ENCODE results near the gene TRAPPC12.
"Not testable (repeated sequence)": the region's sequence is repeated elsewhere in the genome, so short reads cannot be mapped to it uniquely, and the experiment has no call there.

TRAPPC12 gene

GRCh38 chr2:3513026-3513810 lies 133.7 kb downstream of the TRAPPC12 start:
- Mint-ChIP-seq H3K9me3 (ENCODE audit: low read depth) (peaks cover 15% of the 10 kb centered on the region), H3K27ac (no peak overlapping the region), H3K4me1 (ENCODE audit: low read depth) (peaks cover 9% of the 10 kb centered on the region), H3K36me3 (peaks cover 46% of the 10 kb centered on the region), H3K27me3 (no peaks in the 10 kb centered on the region), H3K4me3 (no peak overlapping the region)

GRCh38 chr2:3515438-3515837 lies 135.9 kb downstream of the TRAPPC12 start:
- Mint-ChIP-seq H3K27ac (peak overlapping the region; percentile 22), H3K36me3 (peaks cover 40% of the 10 kb centered on the region), H3K9me3 (ENCODE audit: low read depth) (peaks cover 11% of the 10 kb centered on the region), H3K4me1 (ENCODE audit: low read depth) (peaks cover 19% of the 10 kb centered on the region)
- not testable (repeated sequence) for H3K4me3 Mint-ChIP-seq, H3K27me3 Mint-ChIP-seq

DNA sequence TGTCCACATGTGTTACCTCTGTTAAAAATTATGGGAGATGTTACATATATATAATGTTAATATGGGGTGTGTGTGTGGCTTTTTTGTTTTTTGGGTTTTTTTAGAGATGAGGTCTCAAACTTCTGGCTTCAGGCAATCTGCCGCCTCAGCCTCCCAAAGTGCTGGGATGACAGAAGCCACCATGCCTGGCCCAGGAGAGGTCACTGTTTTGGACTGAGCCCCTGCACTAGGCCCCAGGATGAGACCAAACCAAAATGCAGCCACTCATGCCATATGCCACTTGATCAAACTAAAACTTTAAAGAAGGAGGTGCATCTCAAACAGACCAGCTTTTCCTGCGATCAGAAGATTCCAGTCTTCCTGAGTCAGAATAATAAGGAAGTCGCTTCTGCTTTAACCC lies 137.3 kb downstream of the TRAPPC12 start:
- H3K36me3 Mint-ChIP-seq, result peaks cover 26% of the 10 kb centered on the region
- H3K27ac Mint-ChIP-seq, result no peak overlapping the region
- H3K4me1 Mint-ChIP-seq (ENCODE audit: low read depth), result peaks cover 31% of the 10 kb centered on the region
- peaks cover 5% of the 10 kb centered on the region for H3K9me3 Mint-ChIP-seq (ENCODE audit: low read depth)
- peak overlapping the region; percentile 65 for H3K4me3 Mint-ChIP-seq
- H3K27me3 Mint-ChIP-seq, result no peaks in the 10 kb centered on the region

DNA sequence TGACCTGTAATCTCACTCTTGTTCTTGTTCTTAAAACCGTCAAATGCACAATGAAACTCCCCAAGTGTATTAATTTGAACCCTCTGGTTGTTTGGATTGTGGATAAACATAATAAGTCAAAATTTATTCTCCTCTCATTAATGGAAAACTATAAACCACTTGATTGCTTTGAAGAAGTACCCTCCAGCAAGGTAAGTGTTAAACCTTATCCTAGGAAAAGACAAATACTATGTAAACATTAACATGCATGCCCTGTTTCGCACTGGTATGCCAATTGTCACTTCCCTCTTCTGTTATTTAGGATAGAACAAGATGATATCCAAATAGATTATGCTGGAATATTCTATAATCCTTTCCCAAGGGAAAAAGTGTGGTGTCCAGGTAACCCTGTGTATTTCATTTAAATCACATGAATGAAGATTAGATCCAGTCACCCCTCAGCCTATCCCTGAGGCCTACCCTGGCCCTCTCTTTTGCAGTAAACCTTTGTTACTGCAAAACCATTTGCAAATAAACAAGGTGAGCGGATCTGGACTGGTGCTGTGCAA lies 138.5 kb downstream of the TRAPPC12 start:
- peak overlapping the region; percentile 90 for H3K4me3 Mint-ChIP-seq
- H3K36me3 Mint-ChIP-seq, result peaks cover 21% of the 10 kb centered on the region
- H3K27ac Mint-ChIP-seq, result peak overlapping the region; percentile 86
- peaks cover 5% of the 10 kb centered on the region for H3K9me3 Mint-ChIP-seq (ENCODE audit: low read depth)
- no peaks in the 10 kb centered on the region for H3K27me3 Mint-ChIP-seq
- H3K4me1 Mint-ChIP-seq (ENCODE audit: low read depth), result peaks cover 36% of the 10 kb centered on the region

DNA sequence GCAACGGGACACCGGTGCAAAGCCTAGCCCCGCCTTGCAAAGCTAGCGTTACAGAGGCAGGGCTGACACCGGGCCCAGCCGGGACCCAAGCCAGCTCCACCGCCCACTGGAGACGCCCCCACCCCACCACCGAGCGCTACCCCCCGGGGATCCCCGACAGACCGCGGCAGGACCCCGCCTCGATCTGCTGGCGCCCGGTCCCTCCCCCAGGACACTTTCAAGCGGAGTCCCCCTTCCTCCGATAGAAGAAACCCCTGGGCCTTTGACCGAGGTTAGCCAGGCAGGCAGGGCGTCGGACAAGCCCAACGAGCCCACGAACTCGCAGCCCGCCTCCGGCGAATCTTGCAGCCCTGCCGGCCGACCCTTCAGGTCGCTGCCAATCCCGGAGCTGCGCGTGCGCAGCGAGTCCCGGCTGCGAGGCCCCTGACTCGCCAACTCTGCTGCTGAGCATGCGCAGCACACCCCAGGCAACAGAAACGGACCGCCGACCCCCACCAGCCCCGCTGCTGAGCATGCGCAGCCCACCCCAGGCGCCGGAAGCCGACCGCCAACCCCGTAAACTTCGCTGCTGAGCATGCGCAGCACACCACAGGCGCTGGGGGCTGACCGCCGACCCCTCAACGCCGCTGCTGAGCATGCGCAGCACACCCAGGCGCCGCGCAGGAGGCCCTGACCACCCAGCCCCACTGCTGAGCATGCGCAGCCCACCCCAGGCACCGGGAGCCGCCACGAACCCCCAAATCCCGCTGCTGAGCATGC lies 139.2 kb downstream of the TRAPPC12 start:
- peaks cover 36% of the 10 kb centered on the region for H3K4me1 Mint-ChIP-seq (ENCODE audit: low read depth)

DNA sequence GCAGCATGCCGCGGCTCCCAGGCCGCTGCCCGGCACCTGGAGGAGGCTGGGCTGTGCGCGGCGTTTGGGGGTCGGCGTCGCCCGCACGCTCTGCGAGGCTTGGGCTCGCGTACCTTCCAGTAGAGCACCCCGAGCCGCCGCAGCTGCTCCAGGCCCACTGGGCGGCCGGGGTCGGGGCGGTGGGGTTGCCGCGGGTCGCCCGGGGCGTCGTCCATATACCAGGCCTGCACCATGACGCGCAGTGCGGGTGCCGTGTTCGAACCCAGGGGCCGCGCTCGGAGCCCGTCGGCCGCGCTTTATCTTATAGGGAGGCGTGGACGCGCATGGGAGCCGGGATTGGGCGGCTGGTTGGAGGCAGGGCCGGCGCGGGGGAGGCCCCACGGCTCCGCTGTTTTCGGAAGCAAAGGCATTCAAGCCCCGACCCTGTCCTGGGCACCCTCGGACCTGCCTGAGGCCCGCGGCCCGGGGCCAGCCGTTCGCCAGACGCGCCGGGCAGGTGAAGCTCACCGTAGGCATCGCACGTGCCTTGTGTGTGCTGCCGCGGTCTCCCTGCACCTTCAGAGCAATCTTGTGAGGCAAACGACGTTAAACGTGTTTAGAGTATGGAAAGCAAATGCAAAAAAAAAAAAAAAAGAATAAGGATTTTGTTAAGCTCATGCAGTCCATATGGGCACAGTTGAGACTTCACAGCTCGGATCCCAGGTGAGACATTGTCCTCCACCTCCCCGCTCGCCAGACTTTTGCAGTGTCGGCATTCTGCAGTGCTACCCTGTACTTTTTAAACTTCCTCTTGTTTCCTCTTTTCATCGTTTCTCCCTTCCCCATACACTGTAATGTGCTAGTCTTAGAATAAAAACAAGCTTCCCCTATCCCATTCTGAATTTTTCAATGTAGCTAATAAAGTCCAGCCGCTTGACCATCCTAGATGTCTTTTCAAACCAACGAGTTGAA lies 140.0 kb downstream of the TRAPPC12 start, which contains the start of gene ADI1:
Gene ADI1, minus strand, starts transcription at position 277 of the 951 bp plus-strand sequence. Its CDS starts 44 bp downstream, at position 233.
- peaks cover 36% of the 10 kb centered on the region for H3K4me1 Mint-ChIP-seq (ENCODE audit: low read depth)
- no peaks in the 10 kb centered on the region for H3K27me3 Mint-ChIP-seq
- H3K27ac Mint-ChIP-seq, result peak within 1 kb of the TSS; percentile 95
- H3K4me3 Mint-ChIP-seq, result peak within 1 kb of the TSS; percentile 98
- peaks cover 5% of the 10 kb centered on the region for H3K9me3 Mint-ChIP-seq (ENCODE audit: low read depth)
- H3K36me3 Mint-ChIP-seq, result peaks cover 7% of the 10 kb centered on the region

More for the DNA sequence above, 139.2 kb downstream of the TRAPPC12 start:
- Mint-ChIP-seq H3K9me3 (ENCODE audit: low read depth) (peaks cover 5% of the 10 kb centered on the region), H3K36me3 (peaks cover 16% of the 10 kb centered on the region), H3K27me3 (no peaks in the 10 kb centered on the region), H3K4me3 (peak overlapping the region; percentile 90), H3K27ac (peak overlapping the region; percentile 86)

DNA sequence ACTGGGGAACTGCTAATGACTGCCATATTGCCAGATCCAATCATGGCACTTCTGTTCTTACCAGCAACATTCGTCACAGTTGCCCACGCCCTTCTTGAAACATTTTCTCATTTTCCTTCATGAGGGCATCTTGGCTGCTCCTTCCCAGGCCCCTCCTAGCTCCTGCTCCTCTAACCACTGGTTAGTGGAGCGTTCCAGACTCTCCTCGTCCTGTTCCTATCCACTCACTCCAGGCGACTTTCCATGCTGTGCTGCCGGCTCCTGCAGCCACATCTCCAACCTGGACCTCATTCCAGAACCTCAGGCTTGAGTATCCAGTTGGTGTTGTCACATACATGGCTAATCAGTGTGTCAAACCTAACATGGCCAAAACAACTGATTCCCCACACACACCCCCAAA lies 141.1 kb downstream of the TRAPPC12 start:
- peaks cover 36% of the 10 kb centered on the region for H3K4me1 Mint-ChIP-seq (ENCODE audit: low read depth)
- H3K27me3 Mint-ChIP-seq, result no peaks in the 10 kb centered on the region
- H3K36me3 Mint-ChIP-seq, result peaks cover 6% of the 10 kb centered on the region
- peak overlapping the region; percentile 98 for H3K4me3 Mint-ChIP-seq
- peaks cover 3% of the 10 kb centered on the region for H3K9me3 Mint-ChIP-seq (ENCODE audit: low read depth)
- peak overlapping the region; percentile 95 for H3K27ac Mint-ChIP-seq

- no peaks in the 10 kb centered on the region for H3K27me3 Mint-ChIP-seq
Observed at GRCh38 chr2:3522961-3523421, 143.5 kb downstream of the TRAPPC12 start.

GRCh38 chr2:3523551-3524041 lies 144.1 kb downstream of the TRAPPC12 start:
- Mint-ChIP-seq H3K36me3 (peaks cover 2% of the 10 kb centered on the region), H3K27me3 (no peaks in the 10 kb centered on the region), H3K27ac (no peak overlapping the region), H3K4me3 (no peak overlapping the region), H3K4me1 (ENCODE audit: low read depth) (peaks cover 25% of the 10 kb centered on the region), H3K9me3 (ENCODE audit: low read depth) (no peaks in the 10 kb centered on the region)

More at GRCh38 chr2:3522961-3523421, 143.5 kb downstream of the TRAPPC12 start:
- H3K9me3 Mint-ChIP-seq (ENCODE audit: low read depth), result no peaks in the 10 kb centered on the region
- peaks cover 28% of the 10 kb centered on the region for H3K4me1 Mint-ChIP-seq (ENCODE audit: low read depth)
- H3K27ac Mint-ChIP-seq, result peak overlapping the region; percentile 16
- H3K36me3 Mint-ChIP-seq, result peaks cover 2% of the 10 kb centered on the region
- no peak overlapping the region for H3K4me3 Mint-ChIP-seq

GRCh38 chr2:3526871-3527270 lies 147.4 kb downstream of the TRAPPC12 start:
- no peaks in the 10 kb centered on the region for H3K27me3 Mint-ChIP-seq
- H3K4me3 Mint-ChIP-seq, result no peak overlapping the region
- no peaks in the 10 kb centered on the region for H3K9me3 Mint-ChIP-seq (ENCODE audit: low read depth)
- no peak overlapping the region for H3K27ac Mint-ChIP-seq
- peaks cover 4% of the 10 kb centered on the region for H3K4me1 Mint-ChIP-seq (ENCODE audit: low read depth)
- no peaks in the 10 kb centered on the region for H3K36me3 Mint-ChIP-seq

DNA sequence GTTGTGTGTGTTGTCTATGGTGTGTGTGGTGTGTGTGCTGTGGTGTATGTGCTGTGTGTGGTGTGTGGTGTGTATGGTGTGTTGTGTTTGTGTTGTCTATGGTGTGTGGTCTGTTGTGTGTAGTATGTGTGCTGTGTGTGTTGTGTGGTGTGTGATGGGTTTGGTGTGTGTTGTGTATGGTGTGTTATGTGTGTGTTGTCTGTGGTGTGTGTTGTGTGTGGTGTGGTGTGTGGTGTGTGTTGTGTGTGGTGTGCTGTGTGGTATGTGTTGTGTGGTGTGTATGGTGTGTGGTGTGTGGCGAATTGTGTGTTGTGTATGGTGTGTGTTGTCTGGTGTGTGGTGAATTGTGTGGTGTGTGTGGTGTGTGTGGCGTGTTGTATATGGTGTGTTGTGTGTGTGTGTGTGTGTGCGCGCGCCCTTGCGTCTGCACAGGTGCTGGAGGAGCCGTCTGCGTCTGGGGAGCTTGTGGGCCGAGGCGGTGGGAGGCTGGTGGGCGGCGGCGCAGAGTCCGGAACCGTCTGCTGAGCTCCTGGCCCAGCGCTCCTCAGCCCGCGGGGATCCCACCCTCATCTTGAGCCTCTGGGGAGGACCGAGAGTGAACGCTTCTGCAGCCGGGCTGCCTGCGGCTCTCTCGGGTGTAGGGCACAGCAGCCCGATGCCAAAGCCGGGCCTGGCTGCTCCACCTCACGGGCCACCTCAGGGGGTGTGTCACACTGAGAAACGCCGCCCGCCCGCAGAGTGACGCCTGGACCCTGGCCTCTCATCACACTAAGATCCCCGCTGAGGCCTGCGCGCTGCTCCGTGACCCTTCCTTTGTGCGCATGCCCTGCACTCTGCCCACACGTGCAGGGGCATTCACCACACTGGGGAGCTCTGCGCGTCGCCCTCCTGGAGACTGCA lies 148.6 kb downstream of the TRAPPC12 start:
- Mint-ChIP-seq H3K4me3 (no peak overlapping the region), H3K27ac (no peak overlapping the region), H3K36me3 (no peaks in the 10 kb centered on the region), H3K27me3 (no peaks in the 10 kb centered on the region), H3K9me3 (ENCODE audit: low read depth) (no peaks in the 10 kb centered on the region), H3K4me1 (ENCODE audit: low read depth) (no peaks in the 10 kb centered on the region)
